Esophagus muscularis mucosa (tissue), 4 donors: ENCODE measurements around the gene TMIGD1.

ENCODE experiments used
- CTCF ChIP-seq, 3 experiments: fragments of 200-600 bp in 2 of 3; fragments of 450-650 bp in 1 of 3; sonication (generic) in 2 of 3; IDR thresholded peaks; one replicate each; pipeline ENCODE4 v1.5.1; 2017 to 2019; ENCODE audit warnings: antibody characterized with exemption in 3 of 3, mild to moderate bottlenecking in 2 of 3, moderate library complexity in 1 of 3
- EP300 ChIP-seq: sonication (generic); formaldehyde crosslinking; IDR thresholded peaks from one replicate; pipeline ENCODE4 v1.6.1; 2017; ENCODE audit warnings: antibody characterized with exemption
- POLR2A ChIP-seq: fragments of 450-650 bp; IDR thresholded peaks from one replicate; pipeline ENCODE4 v1.6.1; 2017; ENCODE audit warnings: antibody characterized with exemption, moderate library complexity, mild to moderate bottlenecking, low read depth
- POLR2AphosphoS5 ChIP-seq, 2 donors: sonication (generic); formaldehyde crosslinking; IDR thresholded peaks; one replicate each; pipeline ENCODE4 v1.6.1; 2017; ENCODE audit warnings: antibody characterized with exemption in 2 of 2

GRCh38 chr17:30349252-30349651 lies 15.4 kb upstream of the TMIGD1 start:
- TF ChIP-seq CTCF (IDR thresholded peaks at IDR 0.05) (no peak), POLR2A (no peak), EP300 (no peak), POLR2AphosphoS5 (IDR thresholded peaks at IDR 0.05) (no peak)
